IPS-11a (cell line): ENCODE measurements around the gene NEU4.
"Not testable (repeated sequence)": the region's sequence is repeated elsewhere in the genome, so short reads cannot be mapped to it uniquely, and the experiment has no call there.

Source experiments
- H3K4me3 ChIP-seq: one replicate; pipeline ENCODE4 v1.5.1; 2013; ENCODE audit warnings: low read depth, low read length, control low read depth

NEU4 gene

GRCh38 chr2:241812730-241813643 lies 4.0 kb downstream of the NEU4 start:
- no peak overlapping the region for H3K4me3 ChIP-seq

GRCh38 chr2:241813644-241814392 lies 4.8 kb downstream of the NEU4 start:
- H3K4me3 ChIP-seq = no peak overlapping the region

DNA sequence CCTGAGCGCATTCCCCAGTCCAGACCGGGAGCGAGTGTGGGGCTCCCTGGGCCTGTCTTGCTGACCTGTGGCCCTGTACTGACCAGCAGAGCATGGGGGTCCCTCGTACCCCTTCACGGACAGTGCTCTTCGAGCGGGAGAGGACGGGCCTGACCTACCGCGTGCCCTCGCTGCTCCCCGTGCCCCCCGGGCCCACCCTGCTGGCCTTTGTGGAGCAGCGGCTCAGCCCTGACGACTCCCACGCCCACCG lies 5.3 kb downstream of the NEU4 start:
- no peak overlapping the region for H3K4me3 ChIP-seq

DNA sequence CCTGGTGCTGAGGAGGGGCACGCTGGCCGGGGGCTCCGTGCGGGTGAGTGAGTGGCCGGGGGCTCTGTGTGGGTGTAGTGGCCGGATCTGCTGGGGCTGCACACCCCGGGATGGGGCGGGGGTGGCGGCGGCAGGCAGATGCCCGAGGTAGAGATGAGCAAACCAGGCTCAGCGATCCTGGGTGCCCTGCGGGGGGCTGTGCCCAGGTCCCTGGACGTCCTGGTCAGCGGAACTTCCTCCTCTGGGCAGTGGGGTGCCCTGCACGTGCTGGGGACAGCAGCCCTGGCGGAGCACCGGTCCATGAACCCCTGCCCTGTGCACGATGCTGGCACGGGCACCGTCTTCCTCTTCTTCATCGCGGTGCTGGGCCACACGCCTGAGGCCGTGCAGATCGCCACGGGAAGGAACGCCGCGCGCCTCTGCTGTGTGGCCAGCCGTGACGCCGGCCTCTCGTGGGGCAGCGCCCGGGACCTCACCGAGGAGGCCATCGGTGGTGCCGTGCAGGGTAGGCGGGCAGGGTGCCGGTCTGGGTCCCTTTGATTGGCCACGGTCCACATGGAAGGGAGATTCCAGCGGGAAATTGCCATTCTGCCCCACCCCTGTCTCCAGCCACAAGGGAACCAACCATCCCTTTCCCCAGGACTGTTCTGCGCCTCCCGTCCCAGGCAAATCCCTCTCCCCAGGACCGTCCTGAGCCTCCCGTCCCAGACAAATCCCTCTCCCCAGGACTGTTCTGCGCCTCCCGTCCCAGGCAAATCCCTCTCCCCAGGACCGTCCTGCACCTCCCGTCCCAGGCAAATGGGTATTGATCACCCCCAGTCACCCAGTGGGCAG lies 5.9 kb downstream of the NEU4 start:
- H3K4me3 ChIP-seq = no peak overlapping the region

DNA sequence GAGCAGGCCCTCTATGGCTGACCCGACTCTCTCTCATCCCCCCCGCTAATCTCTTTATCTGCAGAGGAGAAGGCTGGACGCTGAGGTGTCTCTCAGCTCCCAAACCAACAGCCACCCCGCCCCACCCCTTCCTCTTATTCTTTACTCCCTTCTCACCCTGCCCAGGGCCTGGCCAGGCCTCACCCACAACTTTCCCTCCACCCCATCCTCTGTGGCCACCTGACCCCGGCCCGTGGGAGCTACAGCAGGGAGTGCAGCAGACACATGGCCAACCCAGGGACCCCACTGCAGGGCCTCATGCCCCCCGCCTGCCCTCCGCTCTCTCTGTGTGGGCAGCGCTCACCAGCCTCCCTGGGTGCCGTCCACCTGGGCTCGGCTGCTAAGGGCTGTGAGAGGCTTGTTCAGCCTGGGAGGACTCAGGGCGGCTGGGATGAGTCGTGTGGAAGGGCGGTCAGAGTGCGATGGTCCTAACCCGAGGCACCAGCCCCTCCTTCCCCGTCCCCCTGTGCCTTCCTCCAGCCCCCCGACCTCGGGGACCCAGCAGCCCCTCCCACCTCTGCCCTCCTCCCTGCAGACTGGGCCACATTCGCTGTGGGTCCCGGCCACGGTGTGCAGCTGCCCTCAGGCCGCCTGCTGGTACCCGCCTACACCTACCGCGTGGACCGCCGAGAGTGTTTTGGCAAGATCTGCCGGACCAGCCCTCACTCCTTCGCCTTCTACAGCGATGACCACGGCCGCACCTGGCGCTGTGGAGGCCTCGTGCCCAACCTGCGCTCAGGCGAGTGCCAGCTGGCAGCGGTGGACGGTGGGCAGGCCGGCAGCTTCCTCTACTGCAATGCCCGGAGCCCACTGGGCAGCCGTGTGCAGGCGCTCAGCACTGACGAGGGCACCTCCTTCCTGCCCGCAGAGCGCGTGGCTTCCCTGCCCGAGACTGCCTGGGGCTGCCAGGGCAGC lies 6.8 kb downstream of the NEU4 start:
- H3K4me3 ChIP-seq = no peak overlapping the region

GRCh38 chr2:241816431-241817121 lies 7.6 kb downstream of the NEU4 start:
- no peak overlapping the region for H3K4me3 ChIP-seq

GRCh38 chr2:241817126-241817820 lies 8.3 kb downstream of the NEU4 start:
- H3K4me3 ChIP-seq = no peak overlapping the region

GRCh38 chr2:241817821-241818215 lies 8.8 kb downstream of the NEU4 start:
- H3K4me3 ChIP-seq = not testable (repeated sequence)

DNA sequence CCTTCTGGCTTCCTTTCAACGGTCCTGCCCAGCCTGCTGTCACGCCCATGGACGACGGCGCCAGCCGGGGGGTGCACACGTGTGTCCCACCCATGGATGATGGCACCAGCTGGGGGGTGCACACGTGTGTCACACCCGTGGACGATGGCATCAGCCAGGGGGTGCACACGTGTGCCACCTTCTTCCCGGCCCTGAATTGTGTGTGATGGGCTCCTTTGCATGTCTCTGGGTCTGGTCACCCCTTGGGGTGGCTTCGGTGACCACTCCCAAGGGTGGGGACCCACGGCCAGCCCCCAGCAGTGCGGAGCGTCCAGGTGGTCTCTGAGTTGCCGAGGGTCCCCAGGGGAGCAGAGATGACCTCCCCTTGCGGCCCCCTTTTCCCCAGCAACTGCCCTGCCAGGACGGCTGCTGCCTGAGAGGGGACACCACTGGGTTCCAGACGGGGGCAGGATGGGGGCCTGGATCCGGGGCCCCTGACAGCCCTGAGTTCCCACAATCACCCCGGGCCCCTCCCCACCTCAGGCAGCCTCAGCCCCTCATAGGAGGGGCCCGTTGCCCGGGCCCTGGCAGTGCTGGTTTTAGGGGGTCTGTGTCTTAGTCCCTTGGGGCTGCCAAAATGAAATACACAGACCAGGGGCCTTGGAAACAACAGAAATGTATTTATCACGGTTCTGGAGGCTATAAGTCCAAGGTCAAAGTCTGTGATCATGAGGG lies 9.4 kb downstream of the NEU4 start:
- no peak overlapping the region for H3K4me3 ChIP-seq

DNA sequence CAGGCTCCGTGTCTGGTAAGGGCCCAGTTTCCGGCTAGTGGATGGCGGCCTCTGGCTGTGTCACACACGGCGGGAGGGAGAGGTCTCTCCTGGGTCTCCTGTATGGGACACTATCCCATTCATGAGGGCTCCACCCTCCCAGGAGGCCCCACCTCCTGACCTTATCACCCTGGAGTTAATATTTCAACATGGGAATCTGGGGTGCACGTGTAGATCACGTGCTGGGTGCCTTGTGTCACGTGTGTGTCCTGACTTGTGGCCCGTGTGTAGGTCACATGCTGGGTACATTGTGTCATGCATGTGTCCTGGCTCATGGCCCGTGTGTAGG lies 9.9 kb downstream of the NEU4 start:
- no peak overlapping the region for H3K4me3 ChIP-seq

- not testable (repeated sequence) for H3K4me3 ChIP-seq
These were observed 11.1 kb downstream of the NEU4 start for GRCh38 chr2:241819947-241820624.

DNA sequence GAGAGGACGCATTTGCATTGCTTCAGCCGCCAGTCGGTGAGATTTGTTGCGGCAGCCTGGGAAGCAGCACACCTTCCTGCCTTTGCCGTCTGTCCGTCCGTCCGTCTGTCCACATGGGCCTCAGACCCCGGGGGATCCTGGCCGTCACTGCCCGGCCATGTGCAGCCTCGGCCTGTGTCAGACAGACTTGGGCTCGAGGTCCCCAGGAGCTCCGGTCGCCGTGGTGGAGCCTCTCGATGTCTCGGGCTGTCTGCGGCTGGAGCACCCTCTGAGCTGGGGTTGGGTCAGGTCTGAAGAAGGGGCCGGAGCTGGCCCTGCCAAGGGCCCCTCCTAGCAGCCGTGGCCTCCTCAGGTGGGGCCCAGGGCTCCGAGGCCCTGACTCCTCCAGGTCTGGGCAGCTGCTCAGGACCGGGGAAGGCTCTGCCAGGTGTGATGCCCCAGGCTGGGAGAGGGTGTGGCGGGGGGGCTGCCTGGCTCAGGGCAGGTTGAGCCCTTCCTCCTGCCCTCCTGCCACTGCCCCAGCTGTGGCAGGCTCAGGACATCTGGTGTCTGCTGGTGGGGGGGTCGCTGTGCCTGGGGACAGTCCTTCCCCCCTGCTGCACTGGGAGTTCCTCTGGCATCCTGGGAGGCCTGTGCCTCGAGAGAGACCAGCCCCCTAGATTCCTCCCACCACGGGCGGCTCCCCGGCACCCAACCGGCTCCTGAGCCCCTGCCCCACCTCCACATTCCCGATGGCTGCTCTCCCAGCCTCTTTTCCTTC lies 11.8 kb downstream of the NEU4 start:
- no peak overlapping the region for H3K4me3 ChIP-seq

GRCh38 chr2:241821460-241822263 lies 12.7 kb downstream of the NEU4 start:
- no peak overlapping the region for H3K4me3 ChIP-seq

GRCh38 chr2:241822264-241822623 lies 13.3 kb downstream of the NEU4 start:
- H3K4me3 ChIP-seq = no peak overlapping the region

- H3K4me3 ChIP-seq = not testable (repeated sequence)
These were observed 14.8 kb downstream of the NEU4 start for GRCh38 chr2:241823531-241824437.

GRCh38 chr2:241827394-241827793 lies 18.4 kb downstream of the NEU4 start:
- no peak overlapping the region for H3K4me3 ChIP-seq
